ENCODE data around the gene GINS1.
"Not testable (repeated sequence)": the region's sequence is repeated elsewhere in the genome, so short reads cannot be mapped to it uniquely, and the experiment has no call there.

Gene GINS1

GRCh38 chr20:25390538-25391528 is 16.6 kb upstream of the GINS1 start, which contains the start of gene ABHD12:
ABHD12 (minus strand) TSS chr20:25390835; CDS start chr20:25390703, 132 bp downstream.
- peak; percentile 91 for DNase-seq

GRCh38 chr20:25394276-25394675 is 13.2 kb upstream of the GINS1 start:
- DNase-seq: no peak

GRCh38 chr20:25394996-25395395 is 12.5 kb upstream of the GINS1 start:
- DNase-seq: no peak

GRCh38 chr20:25397096-25397495 is 10.4 kb upstream of the GINS1 start:
- DNase-seq: no peak

GRCh38 chr20:25397821-25398220 is 9.7 kb upstream of the GINS1 start:
- DNase-seq: no peak

GRCh38 chr20:25398376-25399036 is 9.0 kb upstream of the GINS1 start:
- no peak for DNase-seq

GRCh38 chr20:25399037-25399430 is 8.4 kb upstream of the GINS1 start:
- no peak for DNase-seq

GRCh38 chr20:25400291-25400732 is 7.2 kb upstream of the GINS1 start:
- not testable (repeated sequence) for DNase-seq

GRCh38 chr20:25402583-25402982 is 4.9 kb upstream of the GINS1 start:
- no peak for DNase-seq

GRCh38 chr20:25408170-25408547 is 686 bp downstream of the GINS1 start:
- no peak for DNase-seq

GRCh38 chr20:25408890-25409289 is 1.4 kb downstream of the GINS1 start:
- DNase-seq: no peak

- no peak for DNase-seq
These were observed 11.3 kb downstream of the GINS1 start for GRCh38 chr20:25418776-25419175.

GRCh38 chr20:25421102-25421501 is 13.6 kb downstream of the GINS1 start:
- DNase-seq: no peak

- no peak for DNase-seq
These were observed 14.6 kb downstream of the GINS1 start for GRCh38 chr20:25422032-25422431.

- no peak for DNase-seq
These were observed 17.1 kb downstream of the GINS1 start for GRCh38 chr20:25424536-25424935.

GRCh38 chr20:25437153-25437581 is 29.7 kb downstream of the GINS1 start:
- no peak for DNase-seq

- DNase-seq: no peak
These were observed 31.9 kb downstream of the GINS1 start for GRCh38 chr20:25439328-25439727.

GRCh38 chr20:25444556-25444955 is 37.1 kb downstream of the GINS1 start:
- DNase-seq: no peak

GRCh38 chr20:25447671-25448070 is 40.2 kb downstream of the GINS1 start:
- DNase-seq: no peak

- DNase-seq: no peak
These were observed 44.9 kb downstream of the GINS1 start for GRCh38 chr20:25452333-25452732.

GRCh38 chr20:25453035-25453810 is 45.8 kb downstream of the GINS1 start:
- no peak for DNase-seq

GRCh38 chr20:25454153-25454900 is 46.9 kb downstream of the GINS1 start:
- DNase-seq: no peak

All from activated CD4-positive, CD25-positive, alpha-beta regulatory T cell treated with anti-CD3 and anti-CD28 coated beads, Interleukin-2, amount 50 U/mL, for 72 hours (primary cell).